Heart right ventricle (tissue), 16 donors: ENCODE results near the gene CD99L2. TPM values are rescaled to one million over a fixed set of nuclear protein-coding genes. Genes with fewer than 3 reads are reported as not detected.
A peak's percentile ranks its signal among the peaks of the same experiment; 100 is the strongest.

Experiments used
- ATAC-seq, 8 donors: fragments of 200-7000 bp; cut with Tn5 transposase; one replicate each; pipeline ENCODE4 v1.9.1; 2020; ENCODE audit warnings: mild to moderate bottlenecking in 8 of 8, moderate library complexity in 8 of 8, moderate number of reproducible peaks in 1 of 8
- DNase-seq, 2 donors: peaks; one replicate each; pipeline ENCODE4 v3.0.0-alpha.2; 2020
- H3K27ac ChIP-seq, 10 donors: fragments of 200-600 bp; sonication (generic) in 2 of 10; one replicate each; pipeline versions ENCODE4 v1.5.0 to v1.8.0; 2020 to 2022; ENCODE audit warnings: mild to moderate bottlenecking in 3 of 10
- H3K27me3 ChIP-seq, 7 donors: fragments of 200-600 bp; one replicate each; pipeline ENCODE4 v1.8.0; 2021 to 2022; ENCODE audit warnings: mild to moderate bottlenecking in 2 of 7
- H3K36me3 ChIP-seq, 9 donors: fragments of 200-600 bp; sonication (generic) in 1 of 9; one replicate each; pipeline versions ENCODE4 v1.5.0 to v1.8.0; 2020 to 2022; ENCODE audit warnings: mild to moderate bottlenecking in 2 of 9
- H3K4me1 ChIP-seq, 9 donors: fragments of 200-600 bp; sonication (generic) in 1 of 9; one replicate each; pipeline versions ENCODE4 v1.5.0 to v1.8.0; 2020 to 2022; ENCODE audit warnings: mild to moderate bottlenecking in 4 of 9
- H3K4me3 ChIP-seq, 10 donors: fragments of 200-600 bp; sonication (generic) in 2 of 10; one replicate each; pipeline versions ENCODE4 v1.5.0 to v1.8.0; 2020 to 2022; ENCODE audit warnings: mild to moderate bottlenecking in 7 of 10, moderate library complexity in 2 of 10
- H3K9me3 ChIP-seq, 11 donors: fragments of 200-600 bp in 10 of 11; sonication (generic) in 2 of 11; one replicate each; pipeline versions ENCODE4 v1.5.0 to v1.8.0; 2013 to 2022; ENCODE audit warnings: mild to moderate bottlenecking in 2 of 11, control low read depth in 1 of 11, moderate library complexity in 1 of 11
- CTCF ChIP-seq, 9 donors: fragments of 200-600 bp; sonication (generic) in 2 of 9; IDR thresholded peaks; one replicate each; pipeline versions ENCODE4 v1.5.0 to v1.8.0; 2021 to 2022; ENCODE audit warnings: antibody characterized with exemption in 9 of 9, mild to moderate bottlenecking in 5 of 9, moderate library complexity in 1 of 9
- WGBS, 2 donors: extraction: QIAGEN DNeasy Blood & Tissue Kit; methylation state at CpG; one replicate each; pipeline ENCODE4 v1.1.7; 2013; ENCODE audit warnings: inconsistent platforms in 1 of 2; 5-methylcytosine and 5-hydroxymethylcytosine counted together
- intact Hi-C, 10 donors: fragments of 100-400 bp; cut with DNase I; formaldehyde crosslinking; loops; one replicate each; pipeline versions ENCODE4 v1.11.1 to v1.14.2; 2022
- polyA plus RNA-seq, 2 donors: library from polyadenylated mRNA; stranded (reverse); fragments of 200-250 nt; gene quantifications; one replicate each; pipeline ENCODE4 v1.2.3, GENCODE V29; 2013
- total RNA-seq, 10 donors: library from RNA; stranded (reverse); fragmentation: NEBNext Ultra II Directional in 3 of 10; extraction: Animal tissue kit (Norgen Biotek cat#: 25700) in 3 of 10; gene quantifications; one replicate each; pipeline versions ENCODE4 v1.2.1 to v1.2.4, GENCODE V29; 2021 to 2023
- donor health status: Arrhythmogenic right ventricular cardiomyopathy.
- donor health status: ischemic (EF 13 %, LVEDD 7.1; RV severe dilation, severe dysfunction).
- donor health status: healthy with polysubstance abuse.
- donor health status: DM: no; HTN: yes; CAD: no.
- donor health status: DM: no; HTN: no; CAD: no.
- donor health status: ischemic (EF 25% LVEDD 6.9; RV normal size, moderate dysfunction).
- donor health status: ischemic (EF 25% LVEDD 5.7; RV mildly dilated, moderate dysfunction).
- donor health status: healthy.
- donor health status: DM: yes; HTN: yes; CAD: no.
- donor health status: Ischemic cardiomyopathy.
- donor health status: ischemic (EF 35%, LVEDD 5.7; RV mildly dilated, moderate dysfunction).
- donor health status: nonischemic (EF 11% LVEDD 7.7; RV severe dilation, severe dysfunction).
- donor health status: DM: yes; HTN: yes; CAD: no.
- donor health status: PGD.
- donor health status: ischemic (EF 29% LVEDD 5.4; RV normal size, mild dysfunction).
- donor health status: nonischemic (EF 23%, LVEDD 6.1; RV moderate dilation, normal function).

The CD99L2 gene
- total and polyA plus RNA-seq, 12 donors, result 32.6 to 122 (median 78.8) TPM

DNA sequence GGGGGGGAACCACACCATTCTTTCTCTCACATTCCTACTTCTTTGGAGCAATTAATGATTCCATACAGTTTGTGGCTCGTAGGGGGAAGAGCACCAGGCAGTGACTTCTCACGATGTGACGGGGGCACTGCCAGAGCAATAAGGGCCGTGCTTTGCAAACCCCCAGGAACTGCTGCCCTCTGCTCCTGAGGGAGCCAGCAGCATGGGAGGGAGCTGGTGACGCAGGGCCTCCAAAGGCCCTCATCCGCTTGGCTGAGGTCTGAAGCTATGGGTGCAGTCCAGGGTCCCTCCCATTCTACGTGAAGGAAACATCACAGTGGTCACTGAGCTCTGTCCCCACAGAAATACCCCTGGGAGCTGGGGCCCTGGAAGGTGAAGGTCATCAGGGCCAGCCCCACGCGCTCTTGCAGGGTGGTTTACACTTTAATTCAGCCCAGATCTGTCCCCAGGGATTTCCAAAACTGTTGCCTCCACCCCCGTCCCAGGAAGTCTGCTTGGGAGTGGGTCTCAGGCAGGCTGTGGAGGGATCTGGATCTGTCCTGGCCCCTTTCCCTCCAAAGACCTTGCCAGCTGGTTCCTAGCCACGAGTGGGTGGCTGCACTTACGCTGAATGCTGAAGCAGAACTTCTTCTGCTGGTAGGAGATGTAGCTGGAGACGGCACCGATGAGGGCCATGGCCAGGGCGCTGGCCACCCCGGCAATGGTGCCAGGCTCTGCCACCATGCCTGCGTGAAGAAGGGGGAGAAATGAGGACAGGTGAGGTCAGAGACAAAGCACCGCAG lies 122.7 kb downstream of the CD99L2 start:
- WGBS, 2 donors, result 86 to 88% methylated on average over 17 to 18 of the region's 18 CpGs
- DNase-seq, result no peak
- Histone ChIP-seq H3K4me3 (no peak overlapping the region), H3K4me1 (no peaks in the 10 kb centered on the region), H3K9me3 (no peaks in the 10 kb centered on the region), H3K36me3 (peaks cover 0 to 21% (median 0%) of the 10 kb centered on the region in 9 donors), H3K27ac (no peak overlapping the region), H3K27me3 (no peaks in the 10 kb centered on the region)
- intact Hi-C loops, result loop anchor here in 5 of 10 donors (10.0 kb wide), 3 partner anchors 129 to 229 kb away; partner anchors contain the start of gene HMGB3 (in 3 of the 5)
- no peak for ATAC-seq
- TF ChIP-seq CTCF (IDR thresholded peaks at IDR 0.05), result no peak

DNA sequence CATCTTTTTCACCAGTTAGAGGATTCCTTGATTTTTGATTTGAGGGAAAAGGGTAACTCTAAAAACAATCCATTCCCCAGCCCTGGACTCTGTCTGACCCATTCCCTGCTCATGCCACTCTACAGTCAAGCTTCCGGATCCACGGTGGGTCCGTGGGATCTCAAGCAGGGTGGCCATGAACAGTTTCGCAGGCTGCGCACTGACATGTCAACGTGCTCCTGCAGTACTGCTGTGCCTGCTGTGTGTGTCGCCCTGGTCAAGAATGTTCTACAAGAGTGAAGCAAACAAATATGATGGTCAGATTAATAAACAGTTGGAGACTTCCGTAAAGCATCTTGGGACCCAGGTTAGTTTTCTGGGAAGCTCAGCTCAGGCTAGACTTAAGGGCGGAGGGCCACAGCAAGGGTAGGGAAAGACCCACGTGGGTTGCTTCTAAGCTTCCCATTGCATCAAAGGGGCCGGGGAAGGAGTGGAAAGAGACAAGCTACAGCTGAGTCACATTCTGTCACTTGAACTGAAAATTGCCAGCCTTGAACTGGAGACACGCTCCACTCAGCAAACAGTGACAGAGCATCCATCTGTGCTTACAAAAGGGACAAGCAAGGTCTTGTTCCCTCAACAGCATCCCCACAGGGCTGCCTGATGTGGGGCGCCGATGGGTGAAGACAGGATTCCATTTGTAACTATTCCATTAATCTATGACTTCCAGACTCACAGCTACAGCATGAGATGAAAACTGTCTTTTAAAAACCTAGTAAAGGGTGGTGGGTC lies 123.5 kb downstream of the CD99L2 start:
- peaks cover 0 to 21% (median 0%) of the 10 kb centered on the region in 9 donors for H3K36me3 ChIP-seq
- H3K4me1 ChIP-seq, result no peaks in the 10 kb centered on the region
- TF ChIP-seq CTCF (IDR thresholded peaks at IDR 0.05), result no peak
- H3K27ac ChIP-seq, result no peak overlapping the region
- H3K27me3 ChIP-seq, result no peaks in the 10 kb centered on the region
- intact Hi-C loops, result loop anchor here in 8 of 10 donors (5.0 to 10.0 kb wide), 6 partner anchors 130 to 307 kb away; partner anchors contain the start of gene HMGB3 (in 5 of the 8)
- H3K4me3 ChIP-seq, result no peak overlapping the region
- ATAC-seq (no peak), DNase-seq (no peak)
- WGBS, 2 donors, result 94 to 96% methylated on average over 13 to 14 of the region's 14 CpGs
- H3K9me3 ChIP-seq, result no peaks in the 10 kb centered on the region

GRCh38 chrX:150773634-150774033 lies 124.8 kb downstream of the CD99L2 start:
- 49 to 65% methylated on average over 4 of the region's 4 CpGs for WGBS, 2 donors
- Histone ChIP-seq H3K9me3 (no peaks in the 10 kb centered on the region), H3K27me3 (no peaks in the 10 kb centered on the region), H3K4me3 (no peak overlapping the region), H3K27ac (no peak overlapping the region), H3K4me1 (no peaks in the 10 kb centered on the region), H3K36me3 (peaks cover 0 to 33% (median 0%) of the 10 kb centered on the region in 9 donors)
- no peak for TF ChIP-seq CTCF (IDR thresholded peaks at IDR 0.05)
- ATAC-seq (peak in 2 of 8 donors; percentile 26 to 29), DNase-seq (no peak)
- intact Hi-C loops, result loop anchor here in 8 of 10 donors (2.0 to 10.0 kb wide), 9 partner anchors 125 to 309 kb away; partner anchors contain the start of genes HMGB3 (in 5 of the 8) and CD99L2 (in 1 of the 8)

DNA sequence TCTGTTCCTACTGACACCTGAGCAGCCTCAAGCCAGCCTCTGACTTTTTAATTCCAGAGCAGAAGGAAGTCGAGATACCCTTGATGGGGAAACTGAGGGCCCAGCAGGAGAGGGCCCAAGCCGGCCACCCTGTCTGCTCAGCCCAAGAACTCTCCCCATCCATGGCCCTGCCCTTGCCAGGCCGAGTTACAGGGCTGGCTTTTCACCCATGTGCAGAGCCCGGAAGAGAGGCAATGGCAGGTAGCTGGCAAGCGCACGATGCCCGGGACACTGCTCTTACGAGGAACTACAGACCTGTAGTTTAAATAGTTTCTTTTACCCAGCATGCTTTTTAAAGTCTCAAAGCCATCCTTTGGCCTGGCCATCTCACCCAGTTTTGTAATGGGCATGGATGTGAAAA lies 125.4 kb downstream of the CD99L2 start:
- Histone ChIP-seq H3K9me3 (no peaks in the 10 kb centered on the region), H3K27me3 (no peaks in the 10 kb centered on the region), H3K36me3 (peaks cover 0 to 36% (median 0%) of the 10 kb centered on the region in 9 donors), H3K27ac (no peak overlapping the region), H3K4me1 (peaks cover 0 to under 1% (median 0%) of the 10 kb centered on the region in 9 donors), H3K4me3 (no peak overlapping the region)
- WGBS, 2 donors, result 89 to 95% methylated on average over 8 of the region's 8 CpGs
- intact Hi-C loops, result loop anchor here in 8 of 10 donors (2.0 to 10.0 kb wide), 9 partner anchors 126 to 310 kb away; partner anchors contain the start of genes HMGB3 (in 5 of the 8) and CD99L2 (in 1 of the 8)
- ATAC-seq (no peak), DNase-seq (no peak)
- TF ChIP-seq CTCF (IDR thresholded peaks at IDR 0.05), result no peak
